Left ventricle myocardium inferior (tissue), 1 donor: Measurements from ENCODE around the gene TAPBP. TPM values are rescaled to one million over a fixed set of nuclear protein-coding genes. Genes with fewer than 3 reads are reported as not detected.
A peak's percentile ranks its signal among the peaks of the same experiment; 100 is the strongest.

Experiments
- DNase-seq: peaks from one replicate; pipeline ENCODE4 v3.0.0-alpha.2; 2020
- H3K27ac ChIP-seq: fragments of 200-600 bp; replicated peaks from 2 replicates; pipeline ENCODE4 v1.8.0; 2021
- H3K27me3 ChIP-seq: fragments of 200-600 bp; 2 replicates; pipeline ENCODE4 v1.8.0; 2021; ENCODE audit warnings: low read depth
- H3K36me3 ChIP-seq: fragments of 200-600 bp; 2 replicates; pipeline ENCODE4 v1.8.0; 2021
- H3K4me1 ChIP-seq: fragments of 200-600 bp; 2 replicates; pipeline ENCODE4 v1.8.0; 2021
- H3K4me3 ChIP-seq: fragments of 200-600 bp; 2 replicates; pipeline ENCODE4 v1.8.0; 2021; ENCODE audit warnings: mild to moderate bottlenecking, moderate library complexity
- H3K9me3 ChIP-seq: fragments of 200-600 bp; replicated peaks from 2 replicates; pipeline ENCODE4 v1.8.0; 2021
- CTCF ChIP-seq: fragments of 200-600 bp; IDR thresholded peaks from 2 replicates; pipeline ENCODE4 v1.8.0; 2021; ENCODE audit warnings: antibody characterized with exemption, mild to moderate bottlenecking, borderline replicate concordance
- intact Hi-C: fragments of 100-400 bp; cut with micrococcal nuclease; formaldehyde crosslinking; loops from one replicate; pipeline ENCODE4 v1.11.0; 2022
- total RNA-seq: library from RNA; stranded (reverse); fragmentation: NEBNext Ultra II Directional; extraction: Animal tissue kit (Norgen Biotek cat#: 25700); gene quantifications from one replicate; pipeline ENCODE4 v1.2.1, GENCODE V29; 2021
- donor health status: DM: no; HTN: yes; CAD: no; lungs with severe emphysema.

Gene TAPBP
- total RNA-seq, 1 donor from 2014 or later = 92.3 TPM

- intact Hi-C loops = no loop called here
Measured at GRCh38 chr6:33316603-33317418, 2.9 kb upstream of the TAPBP start.

GRCh38 chr6:33315793-33316602 lies 2.1 kb upstream of the TAPBP start:
- H3K27me3 ChIP-seq = no peaks in the 10 kb centered on the region
- peaks cover 29% of the 10 kb centered on the region for H3K36me3 ChIP-seq
- no peak for TF ChIP-seq CTCF
- DNase-seq = no peak
- no peaks in the 10 kb centered on the region for H3K9me3 ChIP-seq
- no peak overlapping the region for H3K4me3 ChIP-seq
- peaks cover 95% of the 10 kb centered on the region for H3K4me1 ChIP-seq
- intact Hi-C loops = no loop called here
- H3K27ac ChIP-seq = peak overlapping the region; percentile 92

More at GRCh38 chr6:33316603-33317418, 2.9 kb upstream of the TAPBP start:
- peak; percentile 55 for DNase-seq
- peak overlapping the region; percentile 74 for H3K4me3 ChIP-seq
- H3K9me3 ChIP-seq = no peaks in the 10 kb centered on the region
- peaks cover 95% of the 10 kb centered on the region for H3K4me1 ChIP-seq
- peak overlapping the region; percentile 92 for H3K27ac ChIP-seq
- no peaks in the 10 kb centered on the region for H3K27me3 ChIP-seq
- H3K36me3 ChIP-seq = peaks cover 32% of the 10 kb centered on the region
- TF ChIP-seq CTCF = no peak

DNA sequence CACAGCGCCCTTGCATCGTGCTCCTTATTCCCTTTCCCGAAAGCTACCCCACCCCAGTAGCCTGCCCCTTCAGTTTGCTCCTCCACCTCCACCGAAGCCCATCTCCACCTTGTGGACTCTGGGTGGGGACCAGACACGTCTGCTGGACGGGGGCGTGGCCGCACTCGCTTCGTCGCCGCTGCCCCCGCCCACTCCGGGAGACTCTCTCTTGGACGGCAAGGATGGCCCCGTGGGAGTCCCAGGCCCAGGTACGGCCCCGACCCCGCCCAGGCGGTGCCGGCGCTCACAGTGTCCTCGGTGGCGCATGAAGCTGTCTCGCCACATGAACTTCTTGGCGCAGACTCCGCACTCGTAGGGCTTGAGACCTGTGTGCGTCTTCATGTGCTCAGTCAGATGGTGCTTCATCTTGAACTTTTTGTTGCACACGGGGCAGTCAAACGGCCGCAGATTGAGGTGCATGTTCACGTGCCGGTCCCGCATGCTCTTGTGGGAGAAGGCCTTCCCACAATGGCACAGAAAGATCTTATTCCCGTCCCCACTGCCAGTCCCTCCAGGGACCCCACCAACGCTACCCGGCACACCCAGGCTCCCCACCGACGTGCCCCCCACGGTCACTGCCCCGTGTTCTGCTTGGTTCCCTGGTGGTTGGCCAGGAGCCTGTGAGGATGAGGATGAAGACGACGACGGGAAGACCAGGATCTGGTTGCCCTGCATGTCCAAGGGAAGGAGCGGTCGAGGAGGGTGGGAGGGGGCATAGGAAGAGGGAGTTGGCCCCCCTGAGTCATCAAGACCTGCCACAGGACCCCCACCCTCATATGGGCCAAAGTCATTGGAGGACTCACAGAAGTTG lies 1.3 kb upstream of the TAPBP start:
- peak; percentile 54 for DNase-seq
- intact Hi-C loops = no loop called here
- no peaks in the 10 kb centered on the region for H3K9me3 ChIP-seq
- peak overlapping the region; percentile 88 for H3K4me3 ChIP-seq
- H3K27me3 ChIP-seq = no peaks in the 10 kb centered on the region
- peak overlapping the region; percentile 96 for H3K27ac ChIP-seq
- no peak for TF ChIP-seq CTCF
- H3K4me1 ChIP-seq = peaks cover 95% of the 10 kb centered on the region
- peaks cover 26% of the 10 kb centered on the region for H3K36me3 ChIP-seq

DNA sequence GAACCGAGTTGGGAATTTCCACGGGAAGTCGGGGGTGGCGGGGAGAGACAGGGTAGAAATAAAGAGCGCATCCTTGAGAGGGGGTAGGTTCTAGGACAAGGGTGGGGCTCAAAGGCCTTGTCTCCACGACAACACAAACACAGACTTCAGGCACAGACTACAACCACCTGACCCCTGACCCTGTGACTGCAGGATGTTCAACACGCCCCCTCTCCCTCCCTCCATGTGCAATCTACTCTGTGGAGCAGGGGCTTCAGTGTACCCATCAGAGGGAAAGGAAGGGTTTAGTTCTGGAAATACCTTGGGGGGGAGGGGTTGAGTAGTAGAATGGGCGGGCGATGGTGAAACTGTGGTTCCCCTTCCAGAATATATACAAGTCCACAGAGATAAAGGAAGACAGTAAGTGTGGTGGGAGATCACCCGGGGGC lies 651 bp upstream of the TAPBP start:
- peak; percentile 60 for DNase-seq
- Histone ChIP-seq H3K27ac (peak overlapping the region; percentile 96), H3K4me3 (peak overlapping the region; percentile 88), H3K36me3 (peaks cover 20% of the 10 kb centered on the region), H3K27me3 (no peaks in the 10 kb centered on the region), H3K4me1 (peaks cover 88% of the 10 kb centered on the region), H3K9me3 (no peaks in the 10 kb centered on the region)
- no peak for TF ChIP-seq CTCF
- intact Hi-C loops = no loop called here
